Spleen (tissue), 11 donors: ENCODE results near the gene TMEM184A. TPM values are rescaled to one million over a fixed set of nuclear protein-coding genes. Genes with fewer than 3 reads are reported as not detected.

ENCODE experiments used
- DNase-seq: peaks from one replicate; pipeline ENCODE4 v3.0.0-alpha.2; 2020
- H3K27ac ChIP-seq, 8 donors: fragments of 200-600 bp; sonication (generic) in 7 of 8; 1 replicate in 4 of 8; 2 replicates in 4 of 8; pipeline versions ENCODE4 v1.5.0 to v1.8.0; 2016 to 2021; ENCODE audit warnings: inconsistent platforms in 4 of 8, mild to moderate bottlenecking in 4 of 8, moderate library complexity in 1 of 8
- H3K27me3 ChIP-seq, 7 donors: fragments of 200-600 bp; sonication (generic) in 6 of 7; replicated peaks in 1 of 7; 1 replicate in 4 of 7; 2 replicates in 3 of 7; pipeline versions ENCODE4 v1.5.0 to v1.8.0; 2016 to 2021; ENCODE audit warnings: inconsistent platforms in 3 of 7, mild to moderate bottlenecking in 1 of 7
- H3K36me3 ChIP-seq, 6 donors: fragments of 200-600 bp; sonication (generic) in 5 of 6; 1 replicate in 4 of 6; 2 replicates in 2 of 6; pipeline versions ENCODE4 v1.5.0 to v1.8.0; 2016 to 2021; ENCODE audit warnings: inconsistent platforms in 2 of 6
- H3K4me1 ChIP-seq, 6 donors: fragments of 200-600 bp; sonication (generic) in 5 of 6; 1 replicate in 3 of 6; 2 replicates in 3 of 6; pipeline versions ENCODE4 v1.5.0 to v1.8.0; 2016 to 2021; ENCODE audit warnings: inconsistent platforms in 3 of 6
- H3K4me3 ChIP-seq, 8 donors: fragments of 200-600 bp; sonication (generic) in 7 of 8; 1 replicate in 4 of 8; 2 replicates in 4 of 8; pipeline versions ENCODE4 v1.5.0 to v1.8.0; 2016 to 2021; ENCODE audit warnings: inconsistent platforms in 4 of 8, mild to moderate bottlenecking in 4 of 8, moderate library complexity in 2 of 8
- H3K9me3 ChIP-seq, 8 donors: fragments of 200-600 bp; sonication (generic) in 7 of 8; 1 replicate in 4 of 8; 2 replicates in 4 of 8; pipeline versions ENCODE4 v1.5.0 to v1.8.0; 2016 to 2021; ENCODE audit warnings: inconsistent platforms in 4 of 8
- CTCF ChIP-seq, 11 experiments: fragments of 200-600 bp in 7 of 11; fragments of 450-650 bp in 4 of 11; sonication (generic) in 4 of 11; IDR thresholded peaks in 8 of 11; conservative IDR thresholded peaks in 3 of 11; 1 replicate in 7 of 11; 2 replicates in 4 of 11; pipeline versions ENCODE4 v1.4.0 to v1.8.0; 2016 to 2021; ENCODE audit warnings: antibody characterized with exemption in 11 of 11, inconsistent platforms in 4 of 11, mild to moderate bottlenecking in 1 of 11
- POLR2A ChIP-seq, 3 donors: fragments of 450-650 bp; IDR thresholded peaks; one replicate each; pipeline ENCODE4 v1.5.1; 2017; ENCODE audit warnings: antibody characterized with exemption in 3 of 3, mild to moderate bottlenecking in 1 of 3
- POLR2AphosphoS5 ChIP-seq, 3 donors: sonication (generic); formaldehyde crosslinking; IDR thresholded peaks; one replicate each; pipeline ENCODE4 v1.5.1; 2017; ENCODE audit warnings: antibody characterized with exemption in 3 of 3
- WGBS, 5 donors: extraction: QIAGEN DNeasy Blood & Tissue Kit in 3 of 5; methylation state at CpG; one replicate each; pipeline versions ENCODE4 v1.1.5 to v1.1.7; 2013 to 2018; 5-methylcytosine and 5-hydroxymethylcytosine counted together
- intact Hi-C: fragments of 100-400 bp; cut with DNase I; formaldehyde crosslinking; loops from one replicate; pipeline ENCODE4 v1.15.0; 2023; ENCODE audit warnings: low total_unique reads
- polyA plus RNA-seq, 3 donors: library from polyadenylated mRNA; stranded (reverse); fragments of 200-250 nt; gene quantifications; one replicate each; pipeline ENCODE4 v1.2.1, GENCODE V29; 2013
- total RNA-seq, 7 donors: library from RNA; depleted of rRNA in 3 of 7; stranded (reverse); fragments of >200 nt in 3 of 7; fragmentation: NEBNext Ultra II Directional in 4 of 7; extraction: Animal tissue kit (Norgen Biotek cat#: 25700) in 4 of 7; gene quantifications; one replicate each; pipeline versions ENCODE4 v1.1.0 to v1.2.1, GENCODE V29; 2016 to 2021
- donor health status: healthy with polysubstance abuse.
- donor health status: DM: no; HTN: no; CAD: no; lungs with moderate emphysema.
- donor health status: DM: no; HTN: no; CAD: no.
- donor health status: Bipolar disorder and iron deficiency.
- donor health status: healthy.
- donor health status: DM: no; HTN: no; CAD: no.
- donor health status: DM: yes; HTN: yes; CAD: no.

TMEM184A gene
- total and polyA plus RNA-seq, 10 donors, result 0.09 to 0.39 (median 0.21) TPM; not detected in 4

- intact Hi-C loops, result no loop called here
- H3K36me3 ChIP-seq, result no peaks in the 10 kb centered on the region
- H3K27me3 ChIP-seq, result peaks cover 0 to 59% (median 8%) of the 10 kb centered on the region in 7 donors
- no peak for DNase-seq
- 86 to 94% (median 90%) methylated on average over 7 of the region's 7 CpGs for WGBS, 5 donors
- no peak overlapping the region for H3K27ac ChIP-seq
- H3K9me3 ChIP-seq, result no peaks in the 10 kb centered on the region
- H3K4me3 ChIP-seq, result no peak overlapping the region
- TF ChIP-seq CTCF (IDR thresholded peaks at IDR 0.05 in 8 of 11, conservative IDR thresholded peaks at IDR 0.05 in 3 of 11), result no peak
- TF ChIP-seq POLR2AphosphoS5 (IDR thresholded peaks at IDR 0.05), result no peak
- no peak for TF ChIP-seq POLR2A (IDR thresholded peaks at IDR 0.05)
- H3K4me1 ChIP-seq, result peaks cover 0 to under 1% (median 0%) of the 10 kb centered on the region in 6 donors
Observed at GRCh38 chr7:1598286-1598685, 42.3 kb upstream of the TMEM184A start.

- H3K27ac ChIP-seq, result no peak overlapping the region
- TF ChIP-seq POLR2AphosphoS5 (IDR thresholded peaks at IDR 0.05) (no peak), CTCF (IDR thresholded peaks at IDR 0.05 in 8 of 11, conservative IDR thresholded peaks at IDR 0.05 in 3 of 11) (no peak), POLR2A (IDR thresholded peaks at IDR 0.05) (no peak)
- intact Hi-C loops, result no loop called here
- peaks cover 0 to 59% (median 12%) of the 10 kb centered on the region in 7 donors for H3K27me3 ChIP-seq
- 84 to 95% (median 91%) methylated on average over 11 of the region's 11 CpGs for WGBS, 5 donors
- no peaks in the 10 kb centered on the region for H3K36me3 ChIP-seq
- peaks cover 0 to 5% (median 2%) of the 10 kb centered on the region in 6 donors for H3K4me1 ChIP-seq
- no peak overlapping the region for H3K4me3 ChIP-seq
- no peaks in the 10 kb centered on the region for H3K9me3 ChIP-seq
- no peak for DNase-seq
Observed at GRCh38 chr7:1597791-1598190, 41.8 kb upstream of the TMEM184A start.

GRCh38 chr7:1597066-1597760 is 41.2 kb upstream of the TMEM184A start:
- H3K27me3 ChIP-seq, result peaks cover 0 to 59% (median 18%) of the 10 kb centered on the region in 7 donors
- no peaks in the 10 kb centered on the region for H3K36me3 ChIP-seq
- no peak overlapping the region for H3K27ac ChIP-seq
- H3K4me3 ChIP-seq, result no peak overlapping the region
- no peaks in the 10 kb centered on the region for H3K9me3 ChIP-seq
- no peak for DNase-seq
- peaks cover 0 to 11% (median 7%) of the 10 kb centered on the region in 6 donors for H3K4me1 ChIP-seq
- no peak for TF ChIP-seq CTCF (IDR thresholded peaks at IDR 0.05 in 8 of 11, conservative IDR thresholded peaks at IDR 0.05 in 3 of 11)
- TF ChIP-seq POLR2AphosphoS5 (IDR thresholded peaks at IDR 0.05), result no peak
- no peak for TF ChIP-seq POLR2A (IDR thresholded peaks at IDR 0.05)
- 82 to 88% (median 83%) methylated on average over 16 of the region's 16 CpGs for WGBS, 5 donors
- intact Hi-C loops, result no loop called here

- Histone ChIP-seq H3K4me1 (peaks cover 0 to 19% (median 15%) of the 10 kb centered on the region in 6 donors), H3K36me3 (no peaks in the 10 kb centered on the region), H3K27me3 (peaks cover 0 to 62% (median 26%) of the 10 kb centered on the region in 7 donors), H3K4me3 (no peak overlapping the region), H3K9me3 (no peaks in the 10 kb centered on the region), H3K27ac (no peak overlapping the region)
- TF ChIP-seq POLR2A (IDR thresholded peaks at IDR 0.05) (no peak), POLR2AphosphoS5 (IDR thresholded peaks at IDR 0.05) (no peak), CTCF (IDR thresholded peaks at IDR 0.05 in 8 of 11, conservative IDR thresholded peaks at IDR 0.05 in 3 of 11) (no peak)
- intact Hi-C loops, result no loop called here
- no peak for DNase-seq
- WGBS, 5 donors, result 83 to 85% (median 84%) methylated on average over 39 of the region's 39 CpGs
Observed at GRCh38 chr7:1596181-1597043, 40.4 kb upstream of the TMEM184A start.
